ENCODE measurements around the gene AAK1.
"Not testable (repeated sequence)": the region's sequence is repeated elsewhere in the genome, so short reads cannot be mapped to it uniquely, and the experiment has no call there.

Gene AAK1

GRCh38 chr2:69600425-69600824 lies 43.1 kb downstream of the AAK1 start:
- no peak for DNase-seq (ENCODE audit: low spot score)

- DNase-seq (ENCODE audit: low spot score), result no peak
Observed at GRCh38 chr2:69597843-69598610, 45.5 kb downstream of the AAK1 start.

GRCh38 chr2:69597105-69597504 lies 46.4 kb downstream of the AAK1 start:
- no peak for DNase-seq (ENCODE audit: low spot score)

- no peak for DNase-seq (ENCODE audit: low spot score)
Observed at GRCh38 chr2:69594341-69594740, 49.2 kb downstream of the AAK1 start.

GRCh38 chr2:69592511-69592910 lies 51.0 kb downstream of the AAK1 start:
- no peak for DNase-seq (ENCODE audit: low spot score)

- no peak for DNase-seq (ENCODE audit: low spot score)
Observed at GRCh38 chr2:69589973-69590652, 53.4 kb downstream of the AAK1 start.

GRCh38 chr2:69588945-69589344 lies 54.6 kb downstream of the AAK1 start:
- no peak for DNase-seq (ENCODE audit: low spot score)

GRCh38 chr2:69588403-69588802 lies 55.1 kb downstream of the AAK1 start:
- DNase-seq (ENCODE audit: low spot score), result no peak

GRCh38 chr2:69585855-69586555 lies 57.5 kb downstream of the AAK1 start:
- no peak for DNase-seq (ENCODE audit: low spot score)

GRCh38 chr2:69584127-69584889 lies 59.2 kb downstream of the AAK1 start:
- DNase-seq (ENCODE audit: low spot score), result no peak

GRCh38 chr2:69583321-69583833 lies 60.2 kb downstream of the AAK1 start:
- DNase-seq (ENCODE audit: low spot score), result no peak

GRCh38 chr2:69582582-69583176 lies 60.9 kb downstream of the AAK1 start:
- DNase-seq (ENCODE audit: low spot score), result no peak

- DNase-seq (ENCODE audit: low spot score), result no peak
Observed at GRCh38 chr2:69581774-69582581, 61.6 kb downstream of the AAK1 start.

GRCh38 chr2:69580486-69580885 lies 63.1 kb downstream of the AAK1 start:
- DNase-seq (ENCODE audit: low spot score), result no peak

- no peak for DNase-seq (ENCODE audit: low spot score)
Observed at GRCh38 chr2:69579536-69579935, 64.0 kb downstream of the AAK1 start.

GRCh38 chr2:69578198-69578540 lies 65.4 kb downstream of the AAK1 start:
- DNase-seq (ENCODE audit: low spot score), result no peak

GRCh38 chr2:69577467-69578197 lies 65.9 kb downstream of the AAK1 start:
- DNase-seq (ENCODE audit: low spot score), result no peak

GRCh38 chr2:69576880-69577279 lies 66.7 kb downstream of the AAK1 start:
- DNase-seq (ENCODE audit: low spot score), result no peak

- DNase-seq (ENCODE audit: low spot score), result no peak
Observed at GRCh38 chr2:69575926-69576325, 67.6 kb downstream of the AAK1 start.

GRCh38 chr2:69575371-69575770 lies 68.2 kb downstream of the AAK1 start:
- not testable (repeated sequence) for DNase-seq (ENCODE audit: low spot score)

Measured in left forelimb (tissue), 1 donor.